Measurements from ENCODE around the gene SLC17A3.

SLC17A3 gene

DNA sequence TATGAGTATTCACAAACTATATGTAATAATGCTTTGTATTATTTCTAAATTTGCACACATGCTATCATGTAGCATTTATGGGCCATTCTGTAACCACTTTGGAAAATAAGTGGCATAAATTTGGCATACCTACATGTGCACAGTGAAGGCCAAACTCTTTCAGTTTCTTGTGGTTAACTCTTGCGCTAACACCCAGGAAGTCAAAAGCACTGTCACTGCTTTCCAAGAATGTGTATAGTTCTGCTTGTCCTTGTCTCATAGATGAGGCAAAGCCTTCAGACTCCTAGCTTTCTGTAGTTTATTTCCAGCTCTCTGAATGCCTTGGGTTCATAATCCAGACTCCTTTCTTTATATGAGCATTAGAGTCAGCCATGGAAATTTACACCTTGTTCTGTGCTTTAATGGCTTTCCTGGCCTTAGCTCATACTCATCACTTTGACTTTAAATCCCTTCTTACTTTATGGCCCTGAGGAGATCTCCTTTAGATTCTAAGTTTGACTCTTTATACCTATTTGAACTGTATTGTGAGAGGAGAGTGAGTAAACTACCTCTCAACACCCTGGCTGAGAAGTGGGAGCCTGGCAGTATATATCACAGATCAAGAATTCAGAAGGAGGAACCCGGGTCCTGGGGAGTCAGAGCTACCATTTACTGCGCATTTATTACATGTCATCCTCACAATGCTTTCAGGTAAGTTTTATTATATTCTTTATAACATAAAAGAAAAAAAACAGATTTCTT lies 949 bp upstream of the SLC17A3 start:
- no peaks in the 10 kb centered on the region for H3K9me3 ChIP-seq (ENCODE audit: control insufficient read depth, low read length)
- H3K4me3 ChIP-seq (ENCODE audit: insufficient read depth, low read depth, low read length, poor library complexity, severe bottlenecking): peak overlapping the region; percentile 15
- no peak overlapping the region for H3K27ac ChIP-seq (ENCODE audit: insufficient read depth, low read length, poor library complexity, severe bottlenecking)
- H3K27me3 ChIP-seq (replicated peaks; ENCODE audit: control insufficient read depth, insufficient read depth, low read length, poor library complexity, severe bottlenecking): no peaks in the 10 kb centered on the region
- no peak for DNase-seq
- peaks cover 24% of the 10 kb centered on the region for H3K4me1 ChIP-seq (ENCODE audit: control insufficient read depth, insufficient read depth, low read length, poor library complexity, severe bottlenecking)
- H3K36me3 ChIP-seq (ENCODE audit: control insufficient read depth, insufficient read depth, low read length): no peaks in the 10 kb centered on the region

DNA sequence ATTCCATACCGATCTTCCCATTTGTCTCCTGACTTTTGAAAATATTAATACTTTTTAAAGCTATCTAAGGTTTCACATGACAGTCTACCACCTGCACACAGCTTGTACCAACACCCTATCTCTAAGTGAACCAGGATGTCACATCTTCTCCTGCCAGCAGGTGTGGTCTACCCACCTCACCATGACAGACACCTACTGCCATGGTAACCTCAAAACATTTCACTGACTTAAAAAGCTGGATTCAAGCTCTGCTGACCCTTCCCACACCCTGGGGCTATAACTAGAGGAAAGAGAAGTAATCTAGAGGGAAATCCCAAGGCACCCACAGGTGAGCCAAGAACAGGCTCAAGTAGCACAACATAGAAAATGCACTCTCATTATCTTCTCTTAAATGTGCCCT lies 1.2 kb downstream of the SLC17A3 start:
- no peak overlapping the region for H3K27ac ChIP-seq (ENCODE audit: insufficient read depth, low read length, poor library complexity, severe bottlenecking)
- H3K9me3 ChIP-seq (ENCODE audit: control insufficient read depth, low read length): no peaks in the 10 kb centered on the region
- H3K36me3 ChIP-seq (ENCODE audit: control insufficient read depth, insufficient read depth, low read length): no peaks in the 10 kb centered on the region

DNA sequence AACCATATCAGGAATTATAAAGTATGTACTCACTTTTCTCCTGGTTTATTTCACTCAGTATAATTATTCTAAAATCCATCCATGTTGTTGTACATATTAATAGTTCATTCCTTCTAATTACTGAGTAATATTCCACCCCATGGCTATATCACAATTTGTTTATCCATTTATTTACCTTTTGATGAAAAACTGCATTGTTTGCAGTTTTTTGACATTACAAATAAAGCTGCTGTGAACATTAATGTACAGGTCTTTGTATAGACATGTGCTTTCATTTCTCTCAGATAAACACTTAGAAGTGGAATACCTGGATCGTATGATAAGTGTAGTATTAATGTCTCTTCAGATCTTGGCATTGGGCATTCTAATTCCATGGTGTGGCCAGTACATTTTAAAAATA lies 4.2 kb downstream of the SLC17A3 start:
- H3K4me1 ChIP-seq (ENCODE audit: control insufficient read depth, insufficient read depth, low read length, poor library complexity, severe bottlenecking): peaks cover 32% of the 10 kb centered on the region
- H3K27me3 ChIP-seq (replicated peaks; ENCODE audit: control insufficient read depth, insufficient read depth, low read length, poor library complexity, severe bottlenecking): no peaks in the 10 kb centered on the region
- no peak overlapping the region for H3K4me3 ChIP-seq (ENCODE audit: insufficient read depth, low read depth, low read length, poor library complexity, severe bottlenecking)
- no peak for DNase-seq
- H3K27ac ChIP-seq (ENCODE audit: insufficient read depth, low read length, poor library complexity, severe bottlenecking): no peak overlapping the region
- no peaks in the 10 kb centered on the region for H3K9me3 ChIP-seq (ENCODE audit: control insufficient read depth, low read length)
- H3K36me3 ChIP-seq (ENCODE audit: control insufficient read depth, insufficient read depth, low read length): no peaks in the 10 kb centered on the region

More for the DNA sequence above, 1.2 kb downstream of the SLC17A3 start:
- peaks cover 24% of the 10 kb centered on the region for H3K4me1 ChIP-seq (ENCODE audit: control insufficient read depth, insufficient read depth, low read length, poor library complexity, severe bottlenecking)
- DNase-seq: peak in 2 of 3 donors; percentile 22 to 35
- H3K4me3 ChIP-seq (ENCODE audit: insufficient read depth, low read depth, low read length, poor library complexity, severe bottlenecking): no peak overlapping the region
- H3K27me3 ChIP-seq (replicated peaks; ENCODE audit: control insufficient read depth, insufficient read depth, low read length, poor library complexity, severe bottlenecking): no peaks in the 10 kb centered on the region

DNA sequence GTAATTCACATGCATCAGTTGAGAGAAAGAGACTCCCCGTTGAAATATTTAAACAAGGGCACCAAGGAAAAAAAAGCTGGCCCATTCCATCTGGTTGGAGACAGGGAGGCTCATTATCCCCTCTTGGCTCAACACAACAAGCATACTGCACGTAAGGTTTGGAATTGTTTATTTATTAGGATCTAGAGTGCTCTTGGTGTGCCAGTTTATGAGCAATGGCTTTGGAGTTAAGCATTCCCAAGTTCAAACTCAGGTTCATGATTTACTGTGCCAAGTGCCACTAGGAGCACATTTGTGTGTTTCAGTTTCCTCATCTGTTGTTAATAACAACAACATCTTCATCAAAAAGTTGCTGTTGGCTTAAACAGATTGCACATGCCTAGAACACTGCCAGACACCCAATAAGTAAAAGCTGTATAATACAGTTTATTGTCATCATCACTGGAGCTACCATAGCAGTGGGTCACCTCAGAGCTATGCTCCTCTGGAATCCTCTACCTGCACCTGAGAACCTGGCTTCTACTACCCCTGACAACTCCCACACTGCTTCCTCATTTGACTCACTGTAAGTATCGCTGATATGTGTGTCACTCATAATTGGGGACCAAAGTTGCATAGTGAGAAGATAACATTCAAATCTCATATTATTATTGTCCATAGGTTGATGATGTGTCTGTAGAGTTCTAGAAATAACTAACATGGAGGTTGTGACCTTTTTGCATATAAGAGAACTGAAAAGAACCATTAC lies 5.4 kb downstream of the SLC17A3 start:
- DNase-seq: no peak
- Histone ChIP-seq H3K4me1 (ENCODE audit: control insufficient read depth, insufficient read depth, low read length, poor library complexity, severe bottlenecking) (peaks cover 25% of the 10 kb centered on the region), H3K27ac (ENCODE audit: insufficient read depth, low read length, poor library complexity, severe bottlenecking) (no peak overlapping the region), H3K9me3 (ENCODE audit: control insufficient read depth, low read length) (no peaks in the 10 kb centered on the region), H3K4me3 (ENCODE audit: insufficient read depth, low read depth, low read length, poor library complexity, severe bottlenecking) (no peak overlapping the region), H3K36me3 (ENCODE audit: control insufficient read depth, insufficient read depth, low read length) (no peaks in the 10 kb centered on the region), H3K27me3 (replicated peaks; ENCODE audit: control insufficient read depth, insufficient read depth, low read length, poor library complexity, severe bottlenecking) (no peaks in the 10 kb centered on the region)

DNA sequence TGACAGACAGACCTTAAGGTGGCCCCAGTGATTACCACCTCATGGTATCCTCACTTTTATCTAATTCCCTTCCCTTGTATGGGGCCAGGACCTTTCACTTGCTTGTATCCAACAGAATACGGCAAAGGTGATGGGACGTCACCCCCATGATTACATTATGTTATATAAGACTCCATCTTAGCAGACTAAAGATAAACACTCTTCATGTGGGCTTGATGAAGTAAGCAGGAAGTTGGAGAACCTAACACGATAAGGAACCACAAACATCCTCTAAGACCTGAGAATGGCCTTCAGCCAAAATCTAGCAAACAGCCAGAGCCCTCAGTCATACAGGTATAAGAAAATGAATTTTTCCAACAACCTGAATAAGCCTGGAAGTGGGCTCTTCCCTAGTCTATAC lies 8.0 kb downstream of the SLC17A3 start:
- no peaks in the 10 kb centered on the region for H3K27me3 ChIP-seq (replicated peaks; ENCODE audit: control insufficient read depth, insufficient read depth, low read length, poor library complexity, severe bottlenecking)
- no peaks in the 10 kb centered on the region for H3K9me3 ChIP-seq (ENCODE audit: control insufficient read depth, low read length)
- H3K36me3 ChIP-seq (ENCODE audit: control insufficient read depth, insufficient read depth, low read length): no peaks in the 10 kb centered on the region
- peaks cover 14% of the 10 kb centered on the region for H3K4me1 ChIP-seq (ENCODE audit: control insufficient read depth, insufficient read depth, low read length, poor library complexity, severe bottlenecking)
- DNase-seq: peak in 2 of 3 donors; percentile 4 to 6
- H3K4me3 ChIP-seq (ENCODE audit: insufficient read depth, low read depth, low read length, poor library complexity, severe bottlenecking): no peak overlapping the region
- H3K27ac ChIP-seq (ENCODE audit: insufficient read depth, low read length, poor library complexity, severe bottlenecking): peak overlapping the region; percentile 64

DNA sequence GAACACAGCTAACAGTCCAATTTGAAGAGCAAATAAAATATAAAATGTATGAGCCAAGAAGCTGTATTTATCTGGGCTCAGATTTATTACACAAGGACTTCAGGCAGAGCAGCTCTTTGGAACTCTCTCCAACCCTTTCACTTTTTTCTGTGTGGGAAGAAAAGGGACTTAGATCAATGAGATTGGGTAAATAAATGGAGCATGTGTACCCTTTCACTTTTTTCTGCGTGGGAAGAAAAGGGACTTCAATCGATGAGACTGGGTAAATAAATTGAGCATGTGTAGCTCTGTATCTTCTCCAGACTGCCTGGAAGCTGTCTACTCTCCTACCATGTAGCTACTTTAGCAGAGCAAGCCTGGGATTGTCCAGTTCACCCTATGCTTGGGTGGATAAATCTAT lies 10.7 kb downstream of the SLC17A3 start:
- peaks cover 14% of the 10 kb centered on the region for H3K4me1 ChIP-seq (ENCODE audit: control insufficient read depth, insufficient read depth, low read length, poor library complexity, severe bottlenecking)
- no peak for DNase-seq
- no peak overlapping the region for H3K4me3 ChIP-seq (ENCODE audit: insufficient read depth, low read depth, low read length, poor library complexity, severe bottlenecking)

DNA sequence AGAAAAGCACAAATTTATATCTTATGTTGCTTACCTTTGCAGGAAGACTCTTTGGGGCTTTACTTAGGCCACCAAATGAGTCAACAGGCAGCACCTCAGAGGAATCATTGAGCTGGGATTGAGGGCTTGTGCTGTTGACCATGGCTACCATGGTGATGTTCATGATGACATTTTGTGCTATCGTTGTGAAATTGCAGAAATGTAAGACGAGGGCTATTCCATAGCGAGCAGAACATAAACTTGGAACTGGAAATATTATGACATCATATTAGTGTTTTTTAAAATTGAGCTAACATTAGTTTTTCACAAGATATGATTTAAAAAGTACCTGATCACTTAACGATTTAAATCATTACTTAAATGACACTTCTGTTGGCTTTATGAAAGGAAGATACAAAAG lies 11.8 kb downstream of the SLC17A3 start:
- Histone ChIP-seq H3K4me3 (ENCODE audit: insufficient read depth, low read depth, low read length, poor library complexity, severe bottlenecking) (no peak overlapping the region), H3K36me3 (ENCODE audit: control insufficient read depth, insufficient read depth, low read length) (no peaks in the 10 kb centered on the region), H3K27ac (ENCODE audit: insufficient read depth, low read length, poor library complexity, severe bottlenecking) (no peak overlapping the region), H3K27me3 (replicated peaks; ENCODE audit: control insufficient read depth, insufficient read depth, low read length, poor library complexity, severe bottlenecking) (no peaks in the 10 kb centered on the region), H3K4me1 (ENCODE audit: control insufficient read depth, insufficient read depth, low read length, poor library complexity, severe bottlenecking) (peaks cover 14% of the 10 kb centered on the region), H3K9me3 (ENCODE audit: control insufficient read depth, low read length) (no peaks in the 10 kb centered on the region)
- no peak for DNase-seq

More for the DNA sequence above, 10.7 kb downstream of the SLC17A3 start:
- H3K36me3 ChIP-seq (ENCODE audit: control insufficient read depth, insufficient read depth, low read length): no peaks in the 10 kb centered on the region
- no peaks in the 10 kb centered on the region for H3K9me3 ChIP-seq (ENCODE audit: control insufficient read depth, low read length)
- no peak overlapping the region for H3K27ac ChIP-seq (ENCODE audit: insufficient read depth, low read length, poor library complexity, severe bottlenecking)
- no peaks in the 10 kb centered on the region for H3K27me3 ChIP-seq (replicated peaks; ENCODE audit: control insufficient read depth, insufficient read depth, low read length, poor library complexity, severe bottlenecking)

DNA sequence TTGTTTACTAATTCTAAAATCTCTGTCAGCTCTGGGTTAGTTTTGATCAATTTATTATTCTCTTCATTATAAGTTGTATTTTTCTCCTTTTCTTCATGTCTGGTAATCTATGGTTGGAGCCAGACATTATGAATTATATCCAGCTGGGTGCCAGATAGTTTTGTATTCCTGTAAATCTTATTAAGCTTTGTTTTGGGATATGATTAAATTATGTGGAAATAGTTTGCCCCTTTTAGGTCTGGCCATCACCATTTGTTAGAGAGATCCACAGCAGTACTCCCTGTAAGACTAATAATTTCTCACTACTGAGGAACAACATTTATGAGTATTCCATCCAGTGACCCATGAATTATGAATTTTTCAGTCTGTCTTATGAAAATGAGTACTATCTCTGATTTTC lies 21.3 kb downstream of the SLC17A3 start:
- no peak overlapping the region for H3K27ac ChIP-seq (ENCODE audit: insufficient read depth, low read length, poor library complexity, severe bottlenecking)
- no peaks in the 10 kb centered on the region for H3K36me3 ChIP-seq (ENCODE audit: control insufficient read depth, insufficient read depth, low read length)
- H3K9me3 ChIP-seq (ENCODE audit: control insufficient read depth, low read length): no peaks in the 10 kb centered on the region
- H3K4me1 ChIP-seq (ENCODE audit: control insufficient read depth, insufficient read depth, low read length, poor library complexity, severe bottlenecking): no peaks in the 10 kb centered on the region
- DNase-seq: no peak
- no peaks in the 10 kb centered on the region for H3K27me3 ChIP-seq (replicated peaks; ENCODE audit: control insufficient read depth, insufficient read depth, low read length, poor library complexity, severe bottlenecking)
- no peak overlapping the region for H3K4me3 ChIP-seq (ENCODE audit: insufficient read depth, low read depth, low read length, poor library complexity, severe bottlenecking)

DNA sequence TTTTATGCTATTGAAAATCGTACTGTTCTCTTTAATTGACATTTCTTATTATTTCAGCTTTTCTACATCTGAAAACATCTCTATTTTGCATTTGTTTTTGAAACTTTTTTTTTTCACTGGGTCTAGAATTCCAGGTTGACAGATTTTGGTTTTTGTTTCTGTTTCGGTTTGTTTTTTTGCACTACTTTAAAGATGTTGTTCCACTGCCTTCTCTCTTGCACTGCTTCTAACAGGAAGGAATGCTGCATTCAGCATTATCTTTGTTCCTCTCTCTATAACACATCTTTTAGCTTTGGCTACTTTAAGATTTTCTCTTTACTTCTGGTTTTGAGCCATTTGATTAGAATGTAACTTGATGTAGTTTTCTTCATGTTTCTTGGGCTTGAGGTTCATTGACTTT lies 22.1 kb downstream of the SLC17A3 start:
- no peak overlapping the region for H3K4me3 ChIP-seq (ENCODE audit: insufficient read depth, low read depth, low read length, poor library complexity, severe bottlenecking)
- no peak overlapping the region for H3K27ac ChIP-seq (ENCODE audit: insufficient read depth, low read length, poor library complexity, severe bottlenecking)
- H3K36me3 ChIP-seq (ENCODE audit: control insufficient read depth, insufficient read depth, low read length): no peaks in the 10 kb centered on the region
- no peaks in the 10 kb centered on the region for H3K27me3 ChIP-seq (replicated peaks; ENCODE audit: control insufficient read depth, insufficient read depth, low read length, poor library complexity, severe bottlenecking)
- no peaks in the 10 kb centered on the region for H3K4me1 ChIP-seq (ENCODE audit: control insufficient read depth, insufficient read depth, low read length, poor library complexity, severe bottlenecking)
- H3K9me3 ChIP-seq (ENCODE audit: control insufficient read depth, low read length): no peaks in the 10 kb centered on the region
- DNase-seq: no peak

DNA sequence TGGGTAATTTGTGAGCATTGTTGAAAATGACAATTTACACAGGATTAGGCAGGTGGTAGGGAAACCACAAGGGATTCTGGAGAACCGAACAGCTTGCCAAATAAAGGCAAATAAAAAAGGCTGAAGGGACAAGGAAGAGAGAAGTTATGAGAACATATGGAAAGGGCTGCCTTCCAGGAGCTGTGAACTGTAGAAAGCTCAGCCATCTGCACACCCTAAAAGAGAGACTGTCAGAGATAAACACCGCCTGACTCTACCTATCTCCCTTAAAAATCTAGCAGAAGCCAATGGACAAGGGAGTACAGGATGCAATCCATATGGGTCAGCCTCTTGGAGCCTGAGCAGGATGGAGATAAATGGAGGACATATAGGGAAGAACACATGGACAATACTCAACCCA lies 29.5 kb downstream of the SLC17A3 start:
- no peaks in the 10 kb centered on the region for H3K4me1 ChIP-seq (ENCODE audit: control insufficient read depth, insufficient read depth, low read length, poor library complexity, severe bottlenecking)
- no peak overlapping the region for H3K27ac ChIP-seq (ENCODE audit: insufficient read depth, low read length, poor library complexity, severe bottlenecking)
- no peak for DNase-seq
- no peak overlapping the region for H3K4me3 ChIP-seq (ENCODE audit: insufficient read depth, low read depth, low read length, poor library complexity, severe bottlenecking)
- no peaks in the 10 kb centered on the region for H3K36me3 ChIP-seq (ENCODE audit: control insufficient read depth, insufficient read depth, low read length)
- no peaks in the 10 kb centered on the region for H3K27me3 ChIP-seq (replicated peaks; ENCODE audit: control insufficient read depth, insufficient read depth, low read length, poor library complexity, severe bottlenecking)
- no peaks in the 10 kb centered on the region for H3K9me3 ChIP-seq (ENCODE audit: control insufficient read depth, low read length)
